GM21360 (cell line): ENCODE results near the gene SLC9A7.
A peak's percentile ranks its signal among the peaks of the same experiment; 100 is the strongest.

Experiments
- ATAC-seq: cut with Tn5 transposase; IDR thresholded peaks from one replicate; pipeline ENCODE4 v1.9.1; 2021; ENCODE audit warnings: mild to moderate bottlenecking, moderate library complexity; ENCODE audit not compliant: unreplicated experiment

The SLC9A7 gene

DNA sequence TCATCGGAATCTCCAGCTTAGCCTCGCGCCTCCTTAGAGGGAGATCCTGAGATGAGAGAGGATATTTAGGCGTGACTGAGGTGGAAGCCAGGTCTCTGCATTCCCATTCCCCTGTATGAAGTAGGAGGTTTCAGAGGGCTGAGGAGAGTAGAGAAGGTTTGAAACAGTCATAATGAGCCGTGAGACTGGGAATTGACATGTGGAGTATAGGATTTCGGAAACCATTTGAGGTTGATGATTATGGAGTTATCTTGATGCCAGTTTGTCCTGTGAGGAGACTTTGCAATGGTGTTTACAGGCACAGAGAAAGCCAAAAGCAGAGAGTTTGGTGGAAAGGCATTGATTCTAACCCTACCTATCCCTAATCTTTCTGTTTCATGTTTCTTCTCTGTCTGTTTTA lies 183.3 kb downstream of the SLC9A7 start:
- ATAC-seq: no peak

DNA sequence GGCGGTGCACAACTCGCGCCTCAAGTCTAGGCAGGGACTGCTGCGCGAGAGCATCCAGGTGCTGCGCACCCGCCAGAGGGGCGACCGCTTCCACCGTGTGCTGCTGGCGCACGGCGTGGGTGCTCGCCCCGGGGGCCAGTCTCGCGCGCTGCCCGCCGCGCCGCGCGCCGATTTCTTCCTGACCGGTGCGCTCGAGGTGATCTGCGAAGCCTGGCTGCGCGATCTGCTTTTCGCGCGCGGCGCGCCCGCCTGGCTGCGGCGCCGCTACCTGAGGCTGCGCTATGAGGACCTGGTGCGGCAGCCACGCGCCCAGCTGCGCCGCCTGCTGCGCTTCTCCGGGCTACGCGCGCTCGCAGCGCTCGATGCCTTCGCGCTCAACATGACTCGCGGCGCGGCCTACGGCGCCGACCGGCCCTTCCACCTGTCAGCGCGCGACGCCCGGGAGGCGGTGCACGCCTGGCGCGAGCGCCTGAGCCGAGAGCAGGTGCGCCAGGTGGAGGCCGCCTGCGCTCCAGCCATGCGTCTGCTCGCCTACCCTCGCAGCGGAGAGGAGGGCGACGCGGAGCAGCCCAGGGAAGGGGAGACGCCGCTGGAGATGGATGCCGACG lies 184.0 kb downstream of the SLC9A7 start:
- ATAC-seq: no peak

DNA sequence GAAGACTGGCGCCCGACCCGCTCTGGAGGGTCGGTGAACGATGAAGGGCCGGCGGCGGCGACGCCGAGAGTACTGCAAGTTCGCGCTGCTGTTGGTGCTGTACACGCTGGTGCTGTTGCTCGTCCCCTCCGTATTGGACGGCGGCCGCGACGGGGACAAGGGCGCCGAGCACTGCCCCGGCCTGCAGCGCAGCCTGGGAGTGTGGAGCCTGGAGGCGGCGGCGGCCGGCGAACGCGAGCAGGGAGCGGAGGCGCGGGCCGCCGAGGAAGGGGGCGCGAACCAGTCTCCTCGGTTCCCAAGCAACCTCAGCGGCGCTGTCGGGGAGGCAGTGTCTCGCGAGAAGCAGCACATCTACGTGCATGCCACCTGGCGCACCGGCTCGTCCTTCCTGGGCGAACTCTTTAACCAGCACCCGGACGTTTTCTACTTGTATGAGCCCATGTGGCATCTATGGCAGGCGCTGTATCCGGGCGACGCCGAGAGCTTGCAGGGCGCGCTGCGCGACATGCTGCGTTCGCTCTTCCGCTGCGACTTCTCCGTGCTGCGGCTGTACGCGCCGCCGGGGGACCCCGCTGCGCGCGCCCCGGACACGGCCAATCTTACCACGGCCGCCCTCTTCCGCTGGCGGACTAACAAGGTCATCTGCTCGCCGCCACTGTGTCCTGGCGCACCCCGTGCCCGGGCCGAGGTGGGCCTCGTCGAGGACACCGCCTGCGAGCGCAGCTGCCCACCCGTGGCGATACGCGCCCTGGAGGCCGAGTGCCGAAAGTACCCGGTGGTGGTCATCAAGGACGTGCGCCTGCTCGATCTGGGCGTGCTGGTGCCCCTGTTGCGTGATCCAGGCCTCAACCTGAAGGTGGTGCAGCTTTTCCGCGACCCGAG lies 184.8 kb downstream of the SLC9A7 start:
- ATAC-seq: peak; percentile 28

DNA sequence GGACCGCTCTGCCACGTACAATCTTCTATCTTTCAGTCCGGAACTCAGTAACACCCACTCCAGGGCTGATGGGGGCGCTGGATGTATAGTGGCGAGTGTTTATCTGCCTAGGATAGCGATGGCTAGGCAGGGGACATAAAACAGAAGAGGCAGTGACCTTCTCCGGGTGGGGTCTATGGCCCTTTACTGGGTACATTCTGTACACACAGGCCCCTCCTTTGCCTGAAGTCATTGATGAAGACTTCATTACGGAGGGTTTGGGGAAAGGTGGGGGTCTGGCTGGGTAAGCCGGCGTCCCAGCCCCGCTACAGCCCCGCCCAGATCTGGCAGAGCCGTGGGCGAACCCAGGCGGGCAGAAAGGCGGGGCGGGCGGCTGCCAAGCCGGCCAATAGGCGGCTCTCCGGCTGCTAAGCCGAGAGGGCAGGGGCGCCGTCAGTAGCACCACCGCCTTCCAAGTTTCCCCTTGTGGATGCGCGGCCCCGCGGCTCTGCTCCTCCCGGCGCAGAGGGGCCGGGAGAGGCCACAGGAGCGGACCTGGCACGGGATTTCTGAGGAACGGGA lies 185.5 kb downstream of the SLC9A7 start, which contains the start of gene CHST7:
Gene CHST7, plus strand, starts transcription at position 435 of the 561 bp plus-strand sequence. CDS start 167 bp downstream, outside the sequence.
- peak; percentile 35 for ATAC-seq

DNA sequence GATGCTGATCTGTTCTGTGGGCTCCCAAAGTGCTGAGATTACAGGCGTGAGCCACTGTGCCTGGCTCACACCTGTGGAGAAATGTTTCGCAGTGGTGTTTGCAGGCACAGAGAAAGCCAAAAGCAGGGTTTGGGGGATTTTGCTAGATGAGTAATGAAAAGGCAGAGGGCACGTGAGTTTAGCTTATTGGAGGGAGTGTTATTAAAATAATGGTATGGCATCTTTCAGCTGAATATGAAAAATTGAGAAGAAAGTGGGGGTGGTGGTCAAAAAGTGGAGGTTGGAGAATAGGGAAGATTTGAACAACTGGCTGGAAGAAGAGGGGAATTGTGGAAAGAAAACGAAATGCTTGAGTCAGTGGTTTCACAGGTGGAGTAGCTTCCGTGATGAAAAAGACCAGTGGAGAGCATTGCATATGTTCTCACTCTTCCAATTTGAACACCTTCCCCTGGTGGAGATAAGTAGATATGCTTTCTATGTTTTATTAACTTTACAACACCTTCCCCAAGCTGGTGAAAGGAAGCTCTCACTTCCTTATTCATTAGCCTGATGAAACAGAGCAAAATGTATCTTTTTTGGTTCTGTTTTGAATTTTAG lies 186.5 kb downstream of the SLC9A7 start:
- peak; percentile 30 for ATAC-seq

DNA sequence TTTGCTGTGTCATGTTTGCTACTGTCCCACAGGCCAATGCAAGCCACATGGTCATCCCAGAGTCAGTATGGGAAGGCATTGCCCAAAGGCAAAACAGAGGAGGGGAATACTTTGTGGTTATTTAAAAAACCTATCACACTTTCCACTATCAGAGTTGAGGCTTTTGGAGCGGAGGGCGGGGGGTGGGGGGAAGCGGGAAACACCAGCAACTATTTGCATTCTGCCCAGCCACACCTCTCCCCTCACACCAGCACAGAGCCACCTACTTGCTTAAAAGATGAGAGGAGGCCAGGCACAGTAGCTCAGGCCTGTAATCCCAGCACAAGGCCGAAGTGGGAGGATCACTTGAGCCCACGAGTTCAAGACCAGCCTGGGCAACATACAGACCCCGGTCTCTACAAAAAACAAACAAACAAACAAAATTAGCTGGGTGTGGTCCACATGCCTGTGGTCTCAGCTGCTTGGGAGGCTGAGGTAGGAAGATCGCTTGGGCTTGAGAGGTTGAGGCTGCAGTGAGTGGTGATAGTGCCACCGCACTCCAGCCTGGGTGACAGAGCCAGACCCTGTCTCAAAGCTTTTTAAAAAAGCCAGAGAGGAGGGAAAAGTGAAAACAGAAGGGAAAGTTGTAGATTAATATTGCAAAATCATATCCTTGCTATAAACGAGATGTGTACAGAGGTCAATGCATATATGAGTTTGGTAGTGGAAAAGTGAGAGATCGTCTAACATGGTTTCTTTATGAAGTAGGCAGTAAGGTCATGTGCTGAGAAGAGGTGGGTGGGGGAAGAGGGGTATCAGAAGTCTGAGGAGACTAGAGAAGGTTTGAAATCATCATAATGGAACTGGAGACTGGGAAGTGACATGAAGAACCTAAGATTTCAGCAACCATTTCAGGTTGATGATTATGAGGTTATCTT lies 187.2 kb downstream of the SLC9A7 start:
- ATAC-seq: no peak

DNA sequence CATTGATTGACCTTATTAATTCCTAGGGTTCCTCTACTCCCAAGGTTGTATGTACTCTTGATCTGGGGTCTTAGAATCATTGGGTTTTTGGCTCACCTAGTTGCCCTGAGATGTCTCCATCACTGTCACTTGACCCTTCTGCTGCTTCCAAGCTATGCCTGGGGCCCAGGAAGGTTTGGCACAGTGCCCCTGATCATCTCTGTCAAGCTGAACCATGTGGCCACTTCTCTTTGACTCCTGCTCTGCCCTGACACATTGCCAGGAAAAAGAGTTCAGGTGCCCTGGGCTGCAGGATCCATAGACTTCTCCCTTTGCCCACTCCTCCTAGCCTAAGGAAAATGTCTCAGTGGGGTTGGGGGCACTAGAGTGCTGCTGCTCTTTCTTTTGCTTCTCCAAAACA lies 189.3 kb downstream of the SLC9A7 start:
- no peak for ATAC-seq

DNA sequence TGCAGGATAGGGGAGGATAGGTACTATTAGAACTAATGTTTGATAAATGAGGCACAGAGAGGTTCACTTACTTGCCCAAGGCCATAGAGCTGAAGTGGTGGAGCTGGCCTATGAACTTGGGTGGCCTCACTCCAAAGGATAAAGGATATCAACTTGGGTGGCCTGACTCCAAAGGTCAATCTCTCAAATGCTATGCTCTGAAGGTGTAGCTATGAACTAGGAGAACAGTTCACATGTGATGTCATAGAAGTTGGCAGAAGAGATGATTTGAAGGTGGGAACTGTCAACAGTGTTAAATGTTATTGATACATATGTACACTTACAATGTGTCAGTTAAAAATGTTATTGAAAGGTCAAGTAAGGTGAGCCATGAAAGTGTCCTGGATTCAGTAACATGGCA lies 191.5 kb downstream of the SLC9A7 start:
- ATAC-seq: no peak

DNA sequence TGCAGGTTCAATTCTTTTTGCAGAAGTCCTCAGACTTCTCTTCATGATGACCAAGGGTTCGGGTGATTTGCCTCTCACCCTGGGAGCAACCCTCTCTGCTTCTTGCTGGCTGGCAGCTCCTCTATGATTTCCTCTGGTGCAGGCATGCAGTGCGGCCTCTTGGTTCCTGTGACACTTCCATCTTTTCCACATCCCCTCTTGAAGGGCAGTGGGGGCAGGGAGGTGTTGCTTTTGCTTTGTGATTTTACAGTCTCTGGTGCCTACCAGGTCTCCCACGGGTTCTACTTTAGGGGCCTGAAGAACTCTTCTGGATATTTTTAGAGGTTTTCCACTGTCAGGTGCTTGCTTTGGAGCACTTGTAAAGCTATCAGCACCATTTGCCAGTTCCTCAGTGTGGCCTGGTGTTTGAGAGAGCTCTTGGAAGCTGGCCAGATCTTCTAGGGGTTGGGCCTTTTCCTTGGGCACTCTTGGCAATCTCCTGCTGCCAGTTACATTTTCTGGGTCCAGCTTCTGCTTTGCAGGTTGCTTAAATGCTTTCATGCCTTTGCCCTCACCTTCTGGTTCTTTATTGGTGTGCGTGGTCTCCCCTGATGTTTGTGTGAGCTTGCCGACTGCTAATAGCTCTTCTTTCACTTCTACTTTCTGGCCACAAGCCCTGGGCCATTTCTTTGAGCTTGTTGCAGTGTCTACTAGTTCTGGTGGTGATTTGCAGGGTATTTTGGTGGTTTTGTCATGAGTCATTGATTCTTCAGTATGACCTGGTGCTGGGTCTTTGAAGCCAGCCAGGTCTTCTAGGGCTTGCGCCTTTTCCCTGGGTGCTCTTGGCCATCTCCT lies 196.9 kb downstream of the SLC9A7 start:
- ATAC-seq: peak; percentile 99

DNA sequence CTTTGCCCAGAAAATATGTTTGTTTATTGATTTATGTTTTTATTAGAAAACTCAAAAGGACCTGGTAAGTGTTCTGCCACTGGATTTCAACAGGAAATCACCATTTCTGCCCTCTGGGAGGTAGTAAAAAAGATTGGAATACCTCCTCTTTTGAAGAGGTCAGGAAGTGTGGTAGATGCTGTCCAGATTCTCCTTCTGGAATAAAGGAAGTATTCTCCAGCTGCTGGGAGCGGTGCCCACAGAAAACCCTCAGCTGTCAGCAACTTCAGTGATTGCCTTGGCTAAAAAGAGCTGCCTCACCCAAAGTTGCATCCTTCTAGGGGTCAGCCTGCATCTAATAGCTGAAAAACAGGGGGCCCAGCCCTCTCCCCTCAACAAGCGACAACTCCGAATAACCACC lies 199.9 kb downstream of the SLC9A7 start:
- ATAC-seq: no peak

DNA sequence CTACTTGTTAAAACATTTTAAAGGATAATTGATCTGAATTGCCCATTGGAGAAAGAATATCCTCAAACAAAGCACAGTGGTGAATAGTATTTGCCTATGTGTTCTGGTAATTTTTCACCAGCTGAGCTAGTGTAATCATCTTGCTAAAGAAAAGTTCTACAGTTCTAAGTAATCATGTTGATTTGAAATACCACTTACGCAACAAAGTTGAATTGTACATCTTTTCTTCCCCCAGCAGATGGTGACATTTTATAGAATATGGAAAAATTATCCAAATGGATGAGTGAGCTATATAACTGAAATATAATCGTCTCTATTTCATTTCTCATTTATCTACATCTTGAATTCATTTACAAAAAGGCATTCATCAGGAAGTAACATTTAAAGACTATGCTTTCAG lies 204.0 kb downstream of the SLC9A7 start:
- no peak for ATAC-seq

DNA sequence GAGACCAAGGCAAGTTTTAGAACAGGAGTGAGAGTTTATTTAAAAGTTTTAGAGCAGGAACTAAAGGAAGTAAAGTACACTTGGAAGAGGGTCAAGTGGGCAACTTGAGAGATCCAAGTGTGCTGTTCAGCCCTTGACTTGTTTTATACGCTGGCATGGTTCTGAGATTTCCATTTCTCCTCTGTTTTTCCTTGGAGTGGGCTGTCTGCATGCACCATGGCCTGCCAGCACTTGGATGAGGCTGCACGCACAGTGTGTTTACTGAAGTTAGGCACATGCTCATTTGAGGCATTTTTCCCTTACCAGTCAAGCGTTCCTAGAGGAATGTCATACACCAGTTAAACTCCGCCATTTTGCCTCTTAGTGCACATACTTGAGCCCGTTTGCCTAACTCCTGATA lies 205.0 kb downstream of the SLC9A7 start:
- no peak for ATAC-seq

DNA sequence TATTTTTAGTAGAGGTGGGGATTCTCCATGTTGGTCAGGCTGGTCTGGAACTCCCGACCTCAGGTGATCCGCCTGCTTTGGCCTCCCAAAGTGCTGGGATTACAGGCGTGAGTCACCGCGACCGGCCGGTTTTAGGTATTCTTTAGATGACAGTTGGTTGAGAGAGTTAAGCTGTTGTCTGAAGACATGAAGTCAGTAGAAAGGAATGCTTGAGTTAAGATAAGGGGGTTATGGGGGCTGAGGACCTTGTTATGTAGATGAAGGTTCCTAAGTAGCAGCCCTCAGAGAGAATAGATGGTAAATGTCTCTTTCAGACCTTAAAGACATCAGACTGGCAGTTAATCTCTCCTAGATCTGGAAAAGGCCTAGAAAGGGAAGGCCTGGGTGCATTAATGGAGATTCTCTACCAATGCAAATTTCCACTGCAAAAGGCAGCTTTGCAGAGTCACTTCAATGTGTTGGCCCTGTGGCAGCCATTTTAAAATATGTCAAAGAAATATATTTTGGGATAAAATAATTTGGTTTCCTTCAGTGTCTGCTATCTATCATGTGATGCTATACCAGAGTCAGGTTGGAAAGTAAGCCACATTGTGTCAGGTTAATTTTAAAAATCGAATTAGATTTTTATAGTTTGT lies 207.3 kb downstream of the SLC9A7 start:
- ATAC-seq: no peak

DNA sequence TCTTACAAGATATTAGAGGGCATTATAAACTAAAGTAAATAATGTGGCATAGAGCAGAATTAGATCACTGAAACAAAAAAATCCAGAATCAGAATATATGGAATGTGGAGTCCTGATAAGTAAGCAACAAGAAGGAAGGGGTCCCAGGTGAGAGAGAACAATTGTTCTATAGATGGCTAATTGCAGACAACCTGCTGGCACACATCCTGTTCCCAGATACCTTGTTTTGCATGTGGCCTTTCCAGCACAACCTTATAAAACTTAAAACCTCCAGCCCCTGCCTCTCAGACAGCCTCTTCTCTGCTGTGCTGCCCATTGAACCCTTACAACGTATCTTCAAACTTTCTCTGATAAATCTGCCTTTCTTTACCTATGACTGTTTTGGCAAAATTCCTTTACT lies 209.0 kb downstream of the SLC9A7 start:
- no peak for ATAC-seq
